ENCODE measurements around the gene ABCA7.

The ABCA7 gene

DNA sequence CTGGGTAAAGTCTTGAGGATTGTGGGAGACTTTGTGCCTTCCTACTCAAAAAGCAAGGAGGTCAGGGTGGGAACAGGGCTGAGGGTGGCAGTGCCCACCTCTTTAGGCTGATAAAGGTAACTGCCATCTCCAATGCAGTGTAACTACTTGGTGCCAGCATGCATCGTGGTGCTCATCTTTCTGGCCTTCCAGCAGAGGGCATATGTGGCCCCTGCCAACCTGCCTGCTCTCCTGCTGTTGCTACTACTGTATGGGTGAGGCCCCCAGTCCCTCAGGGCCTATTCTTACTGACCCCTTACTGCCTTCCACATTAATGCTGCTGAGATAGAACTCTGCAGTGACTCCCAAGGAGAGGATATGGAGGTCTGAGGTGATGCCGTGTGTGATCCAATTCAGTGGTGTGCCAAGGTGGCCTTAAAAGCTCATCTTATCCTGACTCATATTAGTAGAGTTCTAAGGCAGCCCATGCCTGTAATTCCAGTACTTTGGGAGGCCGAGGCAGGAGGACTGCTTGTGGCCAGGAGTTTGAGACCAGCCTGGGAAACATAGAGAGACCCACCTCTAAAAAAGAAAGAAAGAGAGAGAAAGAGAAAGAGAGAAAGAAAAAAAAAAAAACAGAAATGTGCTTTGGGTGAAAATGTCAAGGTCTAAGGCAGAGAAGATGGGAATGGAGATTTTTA, 17.4 kb downstream of the ABCA7 start:
- no peak for DNase-seq (ENCODE audit: low spot score)

DNA sequence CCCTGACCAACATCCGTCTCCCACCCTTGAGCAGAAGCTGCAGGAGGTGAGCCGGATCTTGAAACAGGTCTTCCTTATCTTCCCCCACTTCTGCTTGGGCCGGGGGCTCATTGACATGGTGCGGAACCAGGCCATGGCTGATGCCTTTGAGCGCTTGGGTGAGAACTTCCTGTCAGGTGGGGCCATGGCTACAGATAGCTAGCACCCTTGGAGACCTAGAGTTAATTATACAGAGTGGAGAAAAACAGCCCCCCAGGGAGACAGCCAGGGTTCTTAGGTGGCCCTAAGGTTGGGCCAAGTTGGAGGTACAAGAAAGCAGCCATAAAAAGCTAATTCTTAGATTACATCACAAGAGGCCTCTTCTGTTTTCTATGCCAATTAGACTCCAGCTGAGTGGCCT, 18.2 kb downstream of the ABCA7 start:
- no peak for DNase-seq (ENCODE audit: low spot score)

DNA sequence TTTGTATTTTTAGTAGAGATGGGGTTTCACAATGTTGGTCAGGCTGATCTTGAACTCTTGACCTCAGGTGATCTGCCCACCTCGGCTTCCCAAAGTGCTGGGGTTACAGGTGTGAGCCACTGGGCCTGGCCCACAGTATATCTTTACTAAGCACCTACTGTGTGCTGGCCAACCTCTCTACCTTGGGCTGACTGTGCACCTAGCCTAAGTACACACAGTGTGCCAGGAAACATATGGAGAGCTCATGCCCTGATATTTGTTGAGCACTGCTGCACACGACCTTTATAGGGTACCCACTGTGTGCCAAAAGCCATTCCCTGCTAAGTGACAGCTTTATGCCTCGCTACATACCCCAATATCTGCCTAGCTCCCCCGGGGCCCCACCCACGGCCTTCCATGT, 20.8 kb downstream of the ABCA7 start:
- DNase-seq (ENCODE audit: low spot score), result no peak

DNA sequence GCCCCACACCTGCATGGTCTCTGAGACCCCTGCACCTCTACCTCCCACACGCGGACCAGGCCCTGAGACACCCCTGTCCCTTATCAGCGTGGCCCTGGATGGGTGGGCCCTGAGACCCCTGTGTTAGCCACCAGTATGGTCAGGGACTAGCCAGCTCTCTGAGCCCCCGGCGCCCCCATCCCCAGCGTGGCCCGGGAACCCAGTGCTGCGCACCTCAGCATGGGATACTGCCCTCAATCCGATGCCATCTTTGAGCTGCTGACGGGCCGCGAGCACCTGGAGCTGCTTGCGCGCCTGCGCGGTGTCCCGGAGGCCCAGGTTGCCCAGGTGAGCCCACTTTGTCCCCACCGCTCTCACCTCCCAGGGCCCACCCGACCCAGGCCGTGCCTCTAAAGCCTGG, 22.1 kb downstream of the ABCA7 start:
- no peak for DNase-seq (ENCODE audit: low spot score)

GRCh38 chr19:1062387-1063029, 22.6 kb downstream of the ABCA7 start:
- DNase-seq (ENCODE audit: low spot score), result no peak

DNA sequence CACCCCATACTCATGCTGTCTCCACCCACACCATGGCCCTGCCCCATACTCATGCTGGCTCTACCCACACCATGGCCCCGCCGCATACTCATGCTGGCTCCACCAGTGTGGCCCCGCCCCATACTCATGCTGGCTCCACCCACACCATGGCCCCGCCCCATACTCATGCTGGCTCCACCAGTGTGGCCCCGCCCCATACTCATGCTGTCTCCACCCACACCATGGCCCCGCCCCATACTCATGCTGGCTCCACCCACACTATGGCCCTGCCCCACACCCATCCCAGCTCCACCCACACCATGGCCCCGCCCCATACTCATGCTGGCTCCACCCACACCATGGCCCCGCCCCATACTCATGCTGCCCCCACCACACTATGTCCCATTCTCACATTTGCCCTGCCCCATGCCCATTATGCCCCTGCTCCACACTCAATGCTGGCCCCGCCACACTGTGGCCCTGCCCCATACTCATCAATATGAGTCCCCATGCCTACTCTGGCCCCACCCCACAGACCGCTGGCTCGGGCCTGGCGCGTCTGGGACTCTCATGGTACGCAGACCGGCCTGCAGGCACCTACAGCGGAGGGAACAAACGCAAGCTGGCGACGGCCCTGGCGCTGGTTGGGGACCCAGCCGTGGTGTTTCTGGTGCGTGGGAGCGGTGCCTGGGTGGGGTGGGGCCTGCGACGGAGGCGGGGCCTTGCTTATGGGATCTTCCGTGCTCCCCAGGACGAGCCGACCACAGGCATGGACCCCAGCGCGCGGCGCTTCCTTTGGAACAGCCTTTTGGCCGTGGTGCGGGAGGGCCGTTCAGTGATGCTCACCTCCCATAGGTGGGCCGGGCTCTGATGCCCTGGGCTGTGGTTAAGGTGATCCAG, 23.4 kb downstream of the ABCA7 start:
- no peak for DNase-seq (ENCODE audit: low spot score)

DNA sequence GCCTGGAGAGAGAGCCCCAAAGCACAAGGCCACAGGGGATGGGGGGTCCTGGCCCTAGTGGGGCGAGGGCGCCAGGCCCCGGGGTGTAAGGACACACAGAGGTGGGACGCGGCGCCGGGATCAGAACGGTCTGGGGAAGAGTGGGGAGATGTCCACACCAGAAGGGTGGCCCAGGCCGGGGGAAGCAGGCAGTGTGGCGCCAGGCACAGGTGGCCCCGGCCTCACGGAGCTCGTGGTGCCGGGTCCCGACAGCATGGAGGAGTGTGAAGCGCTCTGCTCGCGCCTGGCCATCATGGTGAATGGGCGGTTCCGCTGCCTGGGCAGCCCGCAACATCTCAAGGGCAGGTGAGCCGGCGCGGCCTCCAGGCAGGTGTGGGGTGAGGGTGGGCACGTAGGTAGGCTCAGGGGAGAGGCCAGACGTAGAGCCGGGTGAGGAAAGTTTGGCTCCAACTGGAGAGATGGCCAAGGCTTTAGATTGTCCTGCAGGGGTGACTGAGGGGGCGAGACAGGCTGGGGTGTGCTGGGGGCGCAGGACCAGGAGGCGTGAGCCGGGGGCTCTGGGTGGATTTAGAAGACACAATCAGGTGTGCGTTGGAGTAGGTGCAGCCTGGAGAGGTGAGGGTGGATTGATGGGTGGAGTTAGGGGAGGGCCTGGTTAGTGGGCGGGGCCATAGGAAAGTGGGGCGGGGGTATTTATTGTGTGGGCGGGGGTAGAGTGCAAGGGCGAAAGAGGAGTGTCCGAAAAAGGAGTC, 24.2 kb downstream of the ABCA7 start:
- no peak for DNase-seq (ENCODE audit: low spot score)

DNA sequence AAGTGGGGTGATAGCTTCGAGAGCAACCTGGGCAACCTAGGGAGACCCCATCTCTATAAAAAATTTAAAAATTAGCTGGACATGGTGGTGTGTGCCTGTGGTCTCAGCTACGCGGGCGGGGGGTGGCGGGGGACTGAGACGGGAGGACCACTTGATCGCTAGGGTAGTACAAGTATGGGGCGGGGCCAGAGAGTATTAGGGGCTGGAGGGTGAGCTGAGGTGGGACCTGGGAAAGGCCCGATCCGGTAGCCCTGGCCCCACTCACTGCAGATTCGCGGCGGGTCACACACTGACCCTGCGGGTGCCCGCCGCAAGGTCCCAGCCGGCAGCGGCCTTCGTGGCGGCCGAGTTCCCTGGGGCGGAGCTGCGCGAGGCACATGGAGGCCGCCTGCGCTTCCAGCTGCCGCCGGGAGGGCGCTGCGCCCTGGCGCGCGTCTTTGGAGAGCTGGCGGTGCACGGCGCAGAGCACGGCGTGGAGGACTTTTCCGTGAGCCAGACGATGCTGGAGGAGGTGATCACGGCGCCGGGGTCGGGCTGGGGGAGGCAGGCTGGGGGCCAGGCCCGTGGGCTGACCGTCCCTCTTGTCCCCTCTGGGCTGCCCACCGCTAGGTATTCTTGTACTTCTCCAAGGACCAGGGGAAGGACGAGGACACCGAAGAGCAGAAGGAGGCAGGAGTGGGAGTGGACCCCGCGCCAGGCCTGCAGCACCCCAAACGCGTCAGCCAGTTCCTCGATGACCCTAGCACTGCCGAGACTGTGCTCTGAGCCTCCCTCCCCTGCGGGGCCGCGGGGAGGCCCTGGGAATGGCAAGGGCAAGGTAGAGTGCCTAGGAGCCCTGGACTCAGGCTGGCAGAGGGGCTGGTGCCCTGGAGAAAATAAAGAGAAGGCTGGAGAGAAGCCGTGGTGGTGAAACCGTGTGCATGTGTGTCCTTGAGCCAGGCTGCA, 25.0 kb downstream of the ABCA7 start:
- peak; percentile 65 for DNase-seq (ENCODE audit: low spot score)

DNA sequence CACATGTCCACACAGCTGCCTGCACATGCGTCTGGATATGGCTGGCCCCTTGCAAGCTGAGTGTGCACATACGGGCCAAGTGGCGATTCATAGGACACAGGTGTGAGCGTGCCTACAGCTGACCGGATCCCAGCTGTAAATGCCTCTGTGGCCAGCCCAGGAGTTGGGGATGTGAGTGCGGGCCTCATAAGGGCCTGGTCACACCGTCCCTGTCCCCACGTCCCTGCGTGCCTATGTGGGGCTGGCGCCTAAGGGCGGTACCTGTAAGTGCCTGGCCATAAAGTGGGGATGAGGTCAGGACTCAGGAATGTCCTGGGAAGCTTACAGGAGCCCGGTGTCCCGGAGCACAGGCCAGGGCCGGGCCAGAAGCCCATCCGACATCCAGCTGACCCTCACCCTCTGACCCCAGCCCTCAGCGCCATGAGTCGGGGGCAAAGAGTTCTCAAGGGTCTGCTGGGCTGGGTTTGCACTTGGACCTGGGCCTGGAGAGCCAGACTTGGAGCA, 25.8 kb downstream of the ABCA7 start:
- DNase-seq (ENCODE audit: low spot score), result peak; percentile 80

DNA sequence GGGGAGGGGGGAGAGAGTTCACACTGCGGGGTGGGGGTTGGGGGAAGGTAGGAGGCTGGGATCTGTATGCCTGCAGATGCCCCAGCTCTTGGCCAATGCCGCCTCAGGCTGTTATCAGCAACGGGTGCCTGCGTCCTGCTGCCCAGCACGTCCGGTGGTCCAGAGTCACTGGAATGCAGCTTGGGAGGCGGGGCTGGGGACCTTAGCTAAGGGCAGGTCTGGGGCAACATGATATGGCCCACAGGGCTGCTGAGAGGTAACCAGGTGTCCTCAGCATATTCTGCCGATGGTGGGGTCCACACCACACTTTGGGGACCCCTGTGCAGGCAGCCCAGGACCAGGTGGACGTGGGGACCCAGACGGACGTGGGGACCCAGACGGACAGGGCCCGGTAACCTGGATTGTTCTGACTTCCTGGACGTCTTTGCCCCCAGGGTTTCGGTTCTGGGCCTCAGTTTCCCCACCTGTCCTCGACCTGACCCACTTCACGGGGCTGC, 26.4 kb downstream of the ABCA7 start:
- DNase-seq (ENCODE audit: low spot score), result no peak

DNA sequence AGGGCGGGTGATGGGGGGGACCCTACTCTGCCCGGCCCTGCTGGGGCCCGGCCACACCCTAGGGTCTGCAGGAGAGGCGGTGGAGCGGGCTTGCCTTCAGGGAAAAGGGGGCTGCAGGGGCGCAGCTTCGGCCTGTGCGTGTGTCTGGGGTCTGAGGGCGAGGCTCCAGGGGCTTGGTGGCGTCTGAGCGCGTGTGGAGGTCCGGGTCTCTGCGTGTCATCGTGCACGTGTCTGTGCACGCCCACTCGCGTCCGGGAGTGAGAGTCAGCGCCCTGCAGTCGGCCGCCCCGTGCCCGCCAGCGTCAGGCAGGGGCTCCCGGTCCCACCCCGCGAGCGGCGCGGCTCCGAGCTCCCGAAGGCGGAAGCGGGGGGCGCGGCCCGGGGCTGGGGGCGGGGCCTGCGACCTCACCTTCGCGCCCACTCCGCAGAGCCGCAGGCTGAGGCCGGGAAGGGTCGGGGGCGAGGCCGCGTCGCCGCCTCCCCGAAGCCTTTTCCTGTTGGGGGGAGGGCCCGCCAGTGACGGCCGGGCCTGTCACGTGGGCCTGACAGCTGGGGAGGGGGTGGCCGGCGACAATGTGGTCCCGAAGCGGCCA, 26.9 kb downstream of the ABCA7 start, which contains the start of gene ARHGAP45:
ARHGAP45 (plus strand) TSS at position 420 of the 593 bp plus-strand sequence. CDS start 239 bp downstream, outside the sequence.
- DNase-seq (ENCODE audit: low spot score), result no peak

DNA sequence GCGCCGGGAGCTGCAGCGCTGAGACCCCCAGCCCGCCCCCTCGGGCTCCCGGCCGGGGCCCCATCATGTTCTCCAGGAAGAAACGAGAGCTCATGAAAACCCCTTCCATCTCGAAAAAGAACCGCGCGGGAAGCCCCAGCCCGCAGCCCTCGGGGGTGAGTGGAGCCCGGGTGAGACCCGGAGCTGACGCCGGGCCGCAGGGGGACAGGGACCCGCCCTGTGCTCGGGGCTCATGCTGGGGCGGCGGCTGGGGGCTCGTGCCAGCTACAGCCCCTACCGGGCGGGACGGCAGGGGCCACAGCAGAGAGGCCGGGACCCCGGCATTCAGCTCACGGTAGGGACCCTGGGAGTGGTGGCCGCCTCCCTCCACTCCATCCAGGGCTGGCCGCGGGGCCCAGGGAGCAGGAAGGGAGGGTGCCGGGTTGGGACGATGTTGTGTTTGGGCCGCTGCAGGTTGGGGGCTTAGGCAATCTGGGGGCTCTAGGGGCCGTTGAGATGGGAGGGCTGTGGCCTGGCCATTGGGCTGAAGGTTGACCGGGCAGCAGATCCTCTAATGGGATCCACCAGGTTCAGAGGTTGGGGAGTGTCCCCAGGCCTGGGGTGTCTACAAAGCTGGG, 27.5 kb downstream of the ABCA7 start:
- DNase-seq (ENCODE audit: low spot score), result no peak

GRCh38 chr19:1068009-1069001, 28.4 kb downstream of the ABCA7 start:
- DNase-seq (ENCODE audit: low spot score), result no peak

DNA sequence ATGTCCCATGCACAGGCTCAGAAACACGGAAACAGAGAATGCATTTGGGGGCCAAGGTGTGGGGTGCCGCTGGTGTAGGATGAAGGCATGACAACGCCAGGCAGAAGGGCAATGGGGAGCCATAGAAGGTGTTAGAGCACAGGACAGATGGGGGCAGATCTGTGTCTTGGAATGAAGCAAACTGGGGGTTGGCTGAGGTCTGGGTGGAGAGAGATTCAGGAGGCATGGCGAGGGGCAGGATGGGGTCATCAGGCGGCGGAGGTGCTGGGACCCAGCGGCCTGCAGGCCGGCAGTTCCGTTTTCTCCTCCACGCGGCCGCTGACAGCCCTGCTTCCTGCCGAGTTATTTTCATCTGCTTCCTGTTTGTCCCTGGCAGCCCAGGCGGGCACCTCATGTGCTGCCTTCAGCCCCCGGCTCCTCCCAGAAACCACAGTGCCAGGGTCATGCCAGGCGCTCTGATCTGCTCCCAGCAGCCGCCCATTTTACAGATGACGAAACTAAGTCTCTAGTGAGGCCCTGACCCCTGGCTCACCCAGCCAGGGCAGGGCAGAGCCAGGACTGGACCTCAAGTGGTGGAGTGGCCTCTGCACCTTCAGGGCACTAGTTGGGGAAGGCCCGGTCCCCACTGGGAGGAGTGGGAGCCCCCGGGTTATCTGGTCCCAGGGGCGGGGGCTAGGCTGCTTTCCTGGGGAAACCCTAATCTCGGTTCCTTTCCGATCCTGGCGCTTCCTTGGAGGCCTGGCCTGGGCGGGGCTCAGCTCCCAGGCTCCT, 29.3 kb downstream of the ABCA7 start:
- DNase-seq (ENCODE audit: low spot score), result no peak

DNA sequence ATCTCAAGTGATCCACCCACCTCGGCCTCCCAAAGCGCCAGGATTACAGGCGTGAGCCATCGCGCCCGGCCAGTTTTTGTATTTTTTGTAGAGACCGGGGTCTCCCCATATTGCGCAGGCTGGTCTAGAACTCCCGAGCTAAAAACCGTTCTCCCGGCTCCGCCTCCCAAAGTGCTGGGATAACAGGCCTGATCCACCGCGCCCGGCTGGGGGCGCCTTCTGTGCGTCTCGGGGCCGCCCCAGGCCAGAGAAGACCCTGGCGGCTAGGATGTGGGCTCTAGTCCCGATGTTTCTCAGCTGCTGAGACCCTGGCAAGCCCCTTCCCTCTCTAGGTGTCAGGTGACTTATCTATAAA, 30.6 kb downstream of the ABCA7 start:
- no peak for DNase-seq (ENCODE audit: low spot score)

DNA sequence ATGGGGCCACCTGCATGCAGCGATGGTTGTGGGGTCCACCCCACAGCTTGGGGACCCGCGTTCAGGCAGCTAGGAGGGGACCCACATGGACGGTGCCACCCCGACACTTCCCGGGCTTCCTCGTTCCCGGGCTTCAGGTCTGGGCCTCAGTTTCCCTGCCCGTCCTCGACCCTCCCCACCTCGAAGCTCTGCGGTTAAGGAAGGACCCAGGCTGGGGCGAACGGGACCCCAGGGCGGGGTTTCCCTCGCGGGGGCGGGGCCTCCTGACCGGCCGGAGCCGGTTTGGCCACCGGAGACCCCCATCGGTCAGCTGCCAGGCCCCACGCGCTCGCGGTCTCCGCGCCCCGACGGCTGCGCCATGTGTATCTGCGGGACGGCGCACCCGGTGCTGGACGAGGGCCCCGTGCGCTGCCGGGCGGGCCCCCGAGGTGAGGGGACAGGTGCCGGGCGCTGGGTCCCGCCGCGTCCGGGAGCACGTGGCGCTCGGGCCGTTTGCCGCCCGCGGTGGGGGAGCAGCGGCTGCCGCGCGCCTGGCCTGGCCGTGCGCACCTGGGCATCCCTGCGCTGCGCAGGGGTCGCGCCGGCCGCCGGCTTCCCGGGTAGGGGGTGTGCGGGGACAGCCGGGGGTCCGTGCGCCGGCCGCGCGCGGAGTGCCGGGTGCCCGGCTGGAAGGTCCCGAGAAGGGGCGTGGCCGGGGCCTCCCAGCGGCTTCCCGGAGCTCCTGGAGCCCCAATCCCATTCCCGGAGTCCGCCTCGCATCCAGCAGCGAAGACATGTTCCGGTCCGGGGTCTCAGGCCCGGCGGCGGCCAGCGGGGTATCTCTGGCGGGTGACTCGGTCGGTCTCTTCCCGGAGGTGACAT, 31.3 kb downstream of the ABCA7 start:
- no peak for DNase-seq (ENCODE audit: low spot score)

All from LoVo (cell line).